C1 segment of cervical spinal cord (tissue), 14 donors: ENCODE data around the gene ZBTB7B.

Experiments used
- DNase-seq, 14 donors: peaks; one replicate each; lab custom pipeline; 2025; lab: John Stamatoyannopoulos, UW

Gene ZBTB7B

DNA sequence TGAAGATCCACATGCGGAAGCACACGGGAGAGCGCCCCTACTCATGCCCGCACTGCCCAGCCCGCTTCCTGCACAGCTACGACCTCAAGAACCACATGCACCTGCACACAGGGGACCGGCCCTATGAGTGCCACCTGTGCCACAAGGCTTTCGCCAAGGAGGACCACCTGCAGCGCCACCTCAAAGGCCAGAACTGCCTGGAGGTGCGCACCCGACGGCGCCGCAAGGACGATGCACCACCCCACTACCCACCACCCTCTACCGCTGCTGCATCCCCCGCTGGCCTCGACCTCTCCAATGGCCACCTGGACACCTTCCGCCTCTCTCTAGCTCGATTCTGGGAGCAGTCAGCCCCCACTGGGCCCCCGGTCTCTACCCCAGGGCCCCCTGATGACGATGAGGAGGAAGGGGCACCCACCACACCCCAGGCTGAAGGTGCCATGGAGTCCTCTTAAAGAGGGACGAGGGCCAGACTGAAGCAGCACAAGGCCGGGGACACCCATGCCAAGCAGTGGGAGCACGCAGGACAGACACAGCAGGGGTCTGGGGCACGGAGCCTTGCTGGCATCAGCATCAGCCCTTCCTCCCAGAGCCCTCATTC is 13.7 kb downstream of the ZBTB7B start:
- DNase-seq, result no peak

GRCh38 chr1:155017041-155017945 is 14.7 kb downstream of the ZBTB7B start:
- peak in 13 of 14 donors; percentile 60 to 89 (median 79) for DNase-seq

- DNase-seq, result no peak
These were observed 15.3 kb downstream of the ZBTB7B start for GRCh38 chr1:155017946-155018316.

DNA sequence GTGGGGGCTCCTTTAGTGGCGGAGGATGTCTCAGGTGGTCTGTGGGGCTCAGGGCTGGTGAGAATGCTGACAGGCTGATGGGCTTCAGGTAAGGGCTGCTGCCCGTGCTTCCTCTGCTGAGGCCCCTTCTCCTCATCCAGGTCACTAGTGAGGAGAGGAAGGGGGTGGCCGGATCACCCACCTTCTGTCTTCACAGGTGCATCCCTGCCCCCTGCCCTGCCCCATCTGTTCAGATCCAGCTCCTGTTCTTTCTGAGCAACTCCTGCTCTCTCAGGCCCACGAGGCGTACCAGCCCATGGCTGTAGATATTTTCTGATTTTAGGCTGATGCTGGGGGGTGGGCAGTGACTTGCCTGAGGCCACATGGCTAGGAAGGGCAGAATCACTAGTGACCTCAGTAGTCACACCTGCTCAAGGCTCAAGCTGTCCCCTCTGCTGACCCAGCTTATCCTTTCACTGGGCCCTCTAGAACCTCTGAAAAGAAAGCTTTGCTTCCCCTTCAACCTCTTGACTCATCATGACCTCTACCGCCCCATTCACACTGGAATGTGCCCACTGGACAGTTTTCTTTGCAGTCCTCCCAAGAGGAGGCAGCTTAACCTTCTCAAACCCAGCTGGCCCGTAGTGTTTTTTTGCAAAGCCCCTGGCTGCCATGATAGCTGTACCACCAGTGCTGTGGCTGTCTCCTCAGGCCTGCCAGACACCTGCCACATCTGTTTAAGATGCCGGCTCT is 16.2 kb downstream of the ZBTB7B start:
- no peak for DNase-seq

GRCh38 chr1:155019377-155020245 is 17.0 kb downstream of the ZBTB7B start:
- DNase-seq, result no peak

- no peak for DNase-seq
These were observed 19.7 kb downstream of the ZBTB7B start for GRCh38 chr1:155022136-155022926.

DNA sequence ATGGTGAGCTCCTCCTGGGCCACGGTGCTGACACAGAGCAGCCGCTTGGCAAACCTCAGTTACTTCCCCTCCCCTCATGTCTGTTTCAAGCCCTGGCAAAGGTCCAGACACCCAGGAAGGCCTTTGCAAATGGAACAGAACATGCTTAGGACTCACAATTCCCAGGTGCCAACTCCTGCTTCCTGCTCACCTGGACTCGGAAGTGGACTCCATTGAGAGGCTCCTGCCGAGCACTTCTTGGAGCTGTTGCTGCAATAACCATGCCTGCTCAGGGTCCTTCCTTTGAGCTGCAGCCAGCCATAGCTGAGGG is 20.3 kb downstream of the ZBTB7B start:
- DNase-seq, result no peak

DNA sequence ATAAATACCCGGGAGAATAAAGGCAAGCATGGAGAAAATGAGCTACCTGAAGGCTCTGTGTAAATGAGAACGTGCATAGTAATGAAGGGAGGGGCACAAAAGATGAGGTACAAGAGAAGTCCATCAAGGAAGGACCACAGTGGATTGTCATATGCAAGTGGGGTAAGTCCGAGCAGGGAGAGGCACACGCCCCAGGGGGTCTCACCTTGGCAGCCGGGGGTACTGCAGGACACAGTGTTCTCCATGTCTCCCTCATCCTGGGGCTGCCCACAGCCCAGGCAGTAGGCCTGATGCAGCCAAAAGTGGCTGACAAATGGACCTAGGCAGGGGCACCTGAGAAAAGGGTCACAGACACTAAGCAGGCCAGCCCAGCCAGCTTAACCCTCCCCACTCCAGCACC is 21.0 kb downstream of the ZBTB7B start:
- no peak for DNase-seq

DNA sequence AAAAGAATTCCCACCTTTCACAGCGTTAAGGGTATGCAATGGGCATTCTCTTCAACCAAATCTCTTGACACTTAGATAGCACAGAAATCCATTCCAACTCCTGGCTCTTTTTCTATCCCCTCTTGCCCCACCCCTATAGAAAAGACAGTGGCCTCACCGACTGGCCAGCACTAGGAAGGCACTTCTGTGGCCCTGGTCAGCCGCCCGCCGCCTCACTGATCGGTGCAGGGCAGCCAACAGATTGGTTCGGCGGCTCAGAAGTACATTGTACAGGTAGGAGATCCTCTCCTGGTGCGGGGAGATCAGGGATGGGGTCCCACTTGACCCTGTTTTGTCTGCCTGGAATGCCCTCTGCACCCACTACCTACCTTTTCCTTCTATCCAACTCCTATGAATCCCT is 21.7 kb downstream of the ZBTB7B start:
- no peak for DNase-seq

DNA sequence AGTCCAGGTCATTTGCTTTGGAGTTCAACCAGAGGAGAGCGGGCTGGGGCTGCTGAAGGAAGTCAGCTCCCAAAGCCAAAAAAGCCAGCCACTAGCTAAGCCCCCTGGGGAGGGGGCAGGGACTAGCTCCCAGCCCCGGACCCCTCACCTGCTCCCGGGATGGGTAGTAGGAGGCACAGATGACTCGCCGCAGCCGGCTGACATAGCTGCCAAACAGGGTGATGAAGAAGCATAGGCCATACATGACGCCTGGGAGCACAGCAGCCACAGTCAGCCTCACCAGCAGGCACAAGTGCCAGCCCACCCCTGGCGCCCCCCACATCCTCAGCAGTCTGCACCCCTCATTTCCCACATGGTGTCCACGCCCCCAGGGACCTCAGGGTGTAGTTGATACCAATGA is 23.6 kb downstream of the ZBTB7B start:
- no peak for DNase-seq

DNA sequence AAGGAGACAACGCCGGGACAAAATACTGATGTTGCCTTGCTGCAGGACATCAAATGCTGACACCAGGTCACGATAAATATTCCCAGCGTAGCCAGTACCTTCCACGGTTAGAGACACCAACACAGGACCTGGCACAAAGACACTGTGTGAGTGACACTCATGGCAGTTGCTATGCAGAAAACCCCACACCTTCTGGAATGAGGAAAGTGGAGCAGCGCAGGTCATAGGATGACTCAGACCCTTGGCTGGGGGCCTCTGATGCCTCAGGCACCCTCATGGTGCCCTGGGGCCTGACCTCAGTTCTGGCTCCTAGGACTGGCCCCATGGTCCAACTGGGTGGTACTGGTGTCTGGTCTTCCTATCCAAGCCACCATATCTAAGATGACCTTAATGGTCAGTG is 24.0 kb downstream of the ZBTB7B start:
- no peak for DNase-seq

GRCh38 chr1:155029513-155030242 is 27.1 kb downstream of the ZBTB7B start:
- no peak for DNase-seq

- DNase-seq, result no peak
These were observed 27.7 kb downstream of the ZBTB7B start for GRCh38 chr1:155030243-155030795.

- no peak for DNase-seq
These were observed 28.3 kb downstream of the ZBTB7B start for GRCh38 chr1:155030899-155031298.

DNA sequence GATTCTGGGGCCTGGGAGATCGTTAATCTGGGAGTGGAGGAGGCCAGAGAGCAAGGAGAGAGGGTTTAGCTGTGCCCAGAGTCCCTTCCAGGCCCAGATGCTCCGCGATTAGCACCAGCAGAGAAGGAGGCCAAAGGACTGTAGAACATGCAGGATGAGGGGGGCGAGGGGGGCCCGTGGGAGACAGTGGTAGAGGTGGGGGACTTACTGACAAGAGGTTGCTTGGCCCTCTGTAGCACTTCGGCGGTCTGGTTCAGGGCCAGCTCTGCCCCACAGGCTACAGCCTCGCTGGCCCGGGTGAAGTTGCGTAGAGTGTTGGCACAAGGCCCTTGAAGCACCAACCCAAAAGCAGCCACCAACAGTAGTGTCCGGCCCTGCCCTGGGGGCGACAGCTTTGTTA is 30.3 kb downstream of the ZBTB7B start:
- no peak for DNase-seq

DNA sequence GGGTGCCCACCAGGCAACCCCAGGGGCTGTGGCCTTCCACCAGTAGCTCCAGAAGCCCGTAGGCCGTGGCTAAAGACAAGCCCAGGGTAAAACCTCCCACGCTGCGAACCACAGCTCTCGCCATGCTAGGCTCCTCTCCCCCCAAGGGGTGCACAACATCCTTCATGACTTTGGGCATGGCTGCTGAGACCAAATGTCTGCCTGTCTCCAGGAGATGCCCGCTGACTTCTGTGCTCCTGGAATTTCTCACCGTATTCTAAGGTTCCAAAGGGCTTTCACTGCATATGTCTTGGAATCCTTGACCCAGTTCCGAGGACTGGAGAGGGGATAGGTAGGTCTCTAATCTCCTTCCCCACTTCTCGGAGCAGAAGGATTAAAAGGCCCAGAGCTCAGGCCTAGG is 30.9 kb downstream of the ZBTB7B start, which contains the start of the genes DCST1 and DCST2:
DCST1 (plus strand) TSS at position 301 of the 400 bp plus-strand sequence. CDS start 213 bp downstream, outside the sequence.
DCST2 (minus strand) TSS at position 258 of the 400 bp plus-strand sequence; CDS start at position 178, 80 bp downstream.
- DNase-seq, result no peak

- DNase-seq, result no peak
These were observed 32.0 kb downstream of the ZBTB7B start for GRCh38 chr1:155034318-155035208.

DNA sequence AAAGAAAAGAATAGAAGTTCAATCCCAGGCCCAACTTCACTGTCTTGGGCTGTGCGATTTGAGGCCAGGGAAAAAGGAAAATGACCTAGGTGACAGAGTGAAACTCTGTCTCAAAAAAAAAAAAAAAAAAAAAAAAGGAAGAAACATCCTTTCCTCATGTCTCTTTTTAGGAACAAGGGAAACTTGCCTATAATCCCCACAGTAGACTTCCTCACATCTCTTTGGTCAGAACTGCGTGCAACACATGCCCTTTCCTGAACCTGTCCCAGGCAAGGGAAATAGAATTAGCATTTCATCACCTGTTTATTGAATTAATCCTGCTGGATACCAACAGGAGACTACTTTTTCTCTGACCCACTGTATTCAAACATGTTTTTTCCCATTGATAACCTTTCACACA is 33.3 kb downstream of the ZBTB7B start:
- no peak for DNase-seq

GRCh38 chr1:155037043-155037442 is 34.4 kb downstream of the ZBTB7B start:
- DNase-seq, result no peak
